Esophagus squamous epithelium (tissue), 4 donors: ENCODE results near the gene MSMP.

Source experiments
- CTCF ChIP-seq, 6 experiments: fragments of 450-650 bp in 4 of 6; fragments of 200-600 bp in 2 of 6; sonication (generic) in 2 of 6; IDR thresholded peaks; one replicate each; pipeline ENCODE4 v1.5.1; 2016 to 2019; ENCODE audit warnings: antibody characterized with exemption in 6 of 6, mild to moderate bottlenecking in 4 of 6, moderate library complexity in 4 of 6
- POLR2A ChIP-seq, 4 donors: fragments of 450-650 bp; IDR thresholded peaks; one replicate each; pipeline ENCODE4 v1.6.1; 2017; ENCODE audit warnings: antibody characterized with exemption in 4 of 4, mild to moderate bottlenecking in 4 of 4, moderate library complexity in 3 of 4

DNA sequence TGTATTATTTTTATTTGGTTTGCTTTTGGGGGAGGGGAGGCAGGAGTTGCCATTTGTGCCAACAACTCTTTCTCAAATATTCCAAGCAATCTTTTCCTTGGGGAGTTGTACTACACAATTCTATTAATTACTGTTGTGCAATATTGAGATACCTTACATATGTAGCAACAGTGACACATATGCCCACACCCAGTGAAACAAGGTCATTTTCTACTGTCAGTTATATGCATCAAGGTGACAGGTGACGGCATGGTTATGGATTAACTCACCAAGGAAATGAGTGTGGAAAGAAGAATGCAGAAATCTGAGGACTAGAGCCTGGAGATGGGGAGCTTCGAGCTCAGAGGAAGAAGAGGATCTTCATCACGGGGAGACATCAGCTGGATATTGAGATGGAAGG, 17.9 kb upstream of the MSMP start:
- TF ChIP-seq CTCF (IDR thresholded peaks at IDR 0.05) = no peak
- TF ChIP-seq POLR2A (IDR thresholded peaks at IDR 0.05) = no peak
